ENCODE data around the gene CPNE7.

The CPNE7 gene

DNA sequence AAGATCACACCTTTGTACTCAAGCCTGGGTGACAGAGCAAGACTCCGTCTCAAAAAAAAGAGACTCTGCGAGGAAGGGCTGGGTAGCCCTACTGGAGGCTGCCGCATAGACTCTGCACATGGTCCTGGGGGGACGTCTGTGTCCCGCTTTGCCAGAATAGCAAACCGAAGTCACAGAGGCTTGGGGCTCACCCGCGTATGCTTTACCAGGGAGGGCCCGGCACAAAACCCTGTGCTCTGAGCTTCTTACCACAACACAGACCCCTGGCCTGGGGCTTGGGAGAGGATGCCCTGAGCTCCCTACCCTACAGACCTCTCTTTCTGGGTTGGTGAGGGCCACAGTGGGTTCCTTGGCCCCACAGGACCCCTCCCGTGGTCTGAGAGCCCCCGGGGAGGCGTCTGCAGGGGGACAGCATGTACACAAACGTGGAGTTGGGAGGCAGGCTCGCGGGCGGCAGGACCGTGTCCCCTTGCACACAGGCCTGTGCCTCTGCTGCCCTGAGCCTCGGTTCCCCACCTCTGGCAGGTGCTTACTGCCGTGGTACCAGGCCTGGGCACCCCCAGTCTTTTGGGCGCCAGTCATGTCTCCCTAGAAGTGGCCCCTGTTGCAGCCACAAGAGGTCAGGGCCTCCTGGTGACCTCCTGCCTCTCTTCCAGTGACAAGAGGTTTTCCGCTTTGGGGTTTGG is 13.8 kb downstream of the CPNE7 start:
- H3K36me3 ChIP-seq (ENCODE audit: insufficient read depth, low read length): no peaks in the 10 kb centered on the region
- H3K27me3 ChIP-seq (ENCODE audit: insufficient read depth, low read length, poor library complexity, severe bottlenecking): no peaks in the 10 kb centered on the region
- no peak overlapping the region for H3K4me2 ChIP-seq (ENCODE audit: low read depth, low read length, poor library complexity, severe bottlenecking)

GRCh38 chr16:89593841-89594240 is 18.3 kb downstream of the CPNE7 start:
- H3K4me1 ChIP-seq (ENCODE audit: insufficient read depth, low read length, poor library complexity, severe bottlenecking): peaks cover 6% of the 10 kb centered on the region
- TF ChIP-seq EZH2phosphoT487 (IDR thresholded peaks at IDR 0.05; ENCODE audit: borderline replicate concordance) (no peak), CTCF (conservative IDR thresholded peaks at IDR 0.05; ENCODE audit: low read length) (no peak)
- H3K4me3 ChIP-seq (ENCODE audit: low read length, poor library complexity, severe bottlenecking): peak overlapping the region; percentile 49
- no peaks in the 10 kb centered on the region for H3K9me3 ChIP-seq (ENCODE audit: insufficient read depth, low read depth, low read length)
- H3K9me2 ChIP-seq (replicated peaks; ENCODE audit: low read depth, low read length): no peaks in the 10 kb centered on the region
- H3F3A ChIP-seq (ENCODE audit: low read depth): no peaks in the 10 kb centered on the region
- H3K79me2 ChIP-seq (ENCODE audit: insufficient read depth, low read length): no peaks in the 10 kb centered on the region
- H4K20me1 ChIP-seq (ENCODE audit: insufficient read depth, low read length, poor library complexity, severe bottlenecking): no peaks in the 10 kb centered on the region
- no peak overlapping the region for H2AFZ ChIP-seq (ENCODE audit: low read length)
- peak overlapping the region; percentile 52 for H3K9ac ChIP-seq (ENCODE audit: low read depth, low read length, poor library complexity, severe bottlenecking)
- H3K4me2 ChIP-seq (ENCODE audit: low read depth, low read length, poor library complexity, severe bottlenecking): peak overlapping the region; percentile 65
- H3K36me3 ChIP-seq (ENCODE audit: insufficient read depth, low read length): no peaks in the 10 kb centered on the region
- no peaks in the 10 kb centered on the region for H3K27me3 ChIP-seq (ENCODE audit: insufficient read depth, low read length, poor library complexity, severe bottlenecking)

More for the DNA sequence above, 13.8 kb downstream of the CPNE7 start:
- Histone ChIP-seq H3K4me1 (ENCODE audit: insufficient read depth, low read length, poor library complexity, severe bottlenecking) (peaks cover 4% of the 10 kb centered on the region), H4K20me1 (ENCODE audit: insufficient read depth, low read length, poor library complexity, severe bottlenecking) (no peaks in the 10 kb centered on the region), H3K4me3 (ENCODE audit: low read length, poor library complexity, severe bottlenecking) (no peak overlapping the region), H3K9me2 (replicated peaks; ENCODE audit: low read depth, low read length) (no peaks in the 10 kb centered on the region), H2AFZ (ENCODE audit: low read length) (no peak overlapping the region), H3K9ac (ENCODE audit: low read depth, low read length, poor library complexity, severe bottlenecking) (no peak overlapping the region), H3F3A (ENCODE audit: low read depth) (no peaks in the 10 kb centered on the region), H3K79me2 (ENCODE audit: insufficient read depth, low read length) (no peaks in the 10 kb centered on the region), H3K9me3 (ENCODE audit: insufficient read depth, low read depth, low read length) (no peaks in the 10 kb centered on the region)
- no peak for TF ChIP-seq EZH2phosphoT487 (IDR thresholded peaks at IDR 0.05; ENCODE audit: borderline replicate concordance)
- no peak for TF ChIP-seq CTCF (conservative IDR thresholded peaks at IDR 0.05; ENCODE audit: low read length)

DNA sequence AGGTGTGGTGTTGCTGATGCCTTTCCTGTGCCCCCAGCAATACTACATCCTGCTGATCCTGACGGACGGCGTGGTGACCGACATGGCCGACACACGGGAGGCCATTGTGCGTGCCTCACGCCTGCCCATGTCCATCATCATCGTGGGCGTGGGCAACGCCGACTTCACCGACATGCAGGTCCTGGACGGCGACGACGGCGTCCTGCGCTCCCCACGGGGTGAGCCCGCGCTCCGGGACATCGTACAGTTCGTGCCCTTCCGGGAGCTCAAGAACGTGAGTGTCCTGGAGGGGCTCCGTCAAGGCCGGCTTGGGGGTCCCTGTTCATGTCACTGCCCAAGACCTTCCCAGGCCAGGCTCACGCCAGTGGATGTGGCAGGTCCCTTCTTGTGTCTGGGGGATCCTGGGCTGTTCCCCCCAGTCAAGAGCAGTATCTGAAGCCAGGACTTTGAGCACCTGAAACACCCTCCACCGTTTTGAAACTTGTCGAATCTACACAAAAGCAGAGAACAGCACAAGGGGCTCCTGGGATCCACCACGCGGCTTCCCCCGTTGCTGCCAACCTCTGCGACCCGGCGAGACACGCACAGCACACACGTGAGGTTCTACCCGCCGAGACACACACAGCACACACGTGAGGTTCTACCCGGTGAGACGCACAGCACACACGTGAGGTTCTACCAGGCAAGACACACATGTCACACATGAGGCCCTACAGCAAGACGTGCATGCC is 19.9 kb downstream of the CPNE7 start:
- H3K79me2 ChIP-seq (ENCODE audit: insufficient read depth, low read length): no peaks in the 10 kb centered on the region
- H3K36me3 ChIP-seq (ENCODE audit: insufficient read depth, low read length): no peaks in the 10 kb centered on the region
- no peak overlapping the region for H2AFZ ChIP-seq (ENCODE audit: low read length)
- peak overlapping the region; percentile 65 for H3K4me2 ChIP-seq (ENCODE audit: low read depth, low read length, poor library complexity, severe bottlenecking)
- peaks cover 6% of the 10 kb centered on the region for H3K4me1 ChIP-seq (ENCODE audit: insufficient read depth, low read length, poor library complexity, severe bottlenecking)
- no peaks in the 10 kb centered on the region for H4K20me1 ChIP-seq (ENCODE audit: insufficient read depth, low read length, poor library complexity, severe bottlenecking)
- H3K9ac ChIP-seq (ENCODE audit: low read depth, low read length, poor library complexity, severe bottlenecking): no peak overlapping the region
- H3K9me3 ChIP-seq (ENCODE audit: insufficient read depth, low read depth, low read length): no peaks in the 10 kb centered on the region
- no peaks in the 10 kb centered on the region for H3K9me2 ChIP-seq (replicated peaks; ENCODE audit: low read depth, low read length)
- TF ChIP-seq CTCF (conservative IDR thresholded peaks at IDR 0.05; ENCODE audit: low read length) (no peak), EZH2phosphoT487 (IDR thresholded peaks at IDR 0.05; ENCODE audit: borderline replicate concordance) (no peak)
- H3K27me3 ChIP-seq (ENCODE audit: insufficient read depth, low read length, poor library complexity, severe bottlenecking): no peaks in the 10 kb centered on the region
- H3K4me3 ChIP-seq (ENCODE audit: low read length, poor library complexity, severe bottlenecking): peak overlapping the region; percentile 17
- H3F3A ChIP-seq (ENCODE audit: low read depth): no peaks in the 10 kb centered on the region
